Measurements from ENCODE around the gene RIT2.

Gene RIT2

GRCh38 chr18:43115076-43115921, at the start of gene RIT2:
Gene RIT2, minus strand, starts transcription at chr18:43115685.
- no peak for DNase-seq (ENCODE audit: low spot score)

GRCh38 chr18:43161528-43161927, 46.0 kb upstream of the RIT2 start:
- DNase-seq (ENCODE audit: low spot score) = peak; percentile 33

GRCh38 chr18:43160509-43160908, 45.0 kb upstream of the RIT2 start:
- DNase-seq (ENCODE audit: low spot score) = no peak

- no peak for DNase-seq (ENCODE audit: low spot score)
These were observed 44.4 kb upstream of the RIT2 start for GRCh38 chr18:43159926-43160325.

GRCh38 chr18:43159086-43159770, 43.7 kb upstream of the RIT2 start:
- DNase-seq (ENCODE audit: low spot score) = no peak

GRCh38 chr18:43158381-43158780, 42.9 kb upstream of the RIT2 start:
- DNase-seq (ENCODE audit: low spot score) = no peak

GRCh38 chr18:43155842-43156241, 40.4 kb upstream of the RIT2 start:
- DNase-seq (ENCODE audit: low spot score) = no peak

- no peak for DNase-seq (ENCODE audit: low spot score)
These were observed 32.7 kb upstream of the RIT2 start for GRCh38 chr18:43148231-43148630.

GRCh38 chr18:43141208-43141607, 25.7 kb upstream of the RIT2 start:
- no peak for DNase-seq (ENCODE audit: low spot score)

- no peak for DNase-seq (ENCODE audit: low spot score)
These were observed 23.9 kb upstream of the RIT2 start for GRCh38 chr18:43139288-43139946.

GRCh38 chr18:43134876-43135275, 19.4 kb upstream of the RIT2 start:
- no peak for DNase-seq (ENCODE audit: low spot score)

- DNase-seq (ENCODE audit: low spot score) = no peak
These were observed 15.3 kb upstream of the RIT2 start for GRCh38 chr18:43130716-43131260.

GRCh38 chr18:43129946-43130524, 14.6 kb upstream of the RIT2 start:
- DNase-seq (ENCODE audit: low spot score) = peak; percentile 2

- no peak for DNase-seq (ENCODE audit: low spot score)
These were observed 10.0 kb upstream of the RIT2 start for GRCh38 chr18:43125471-43125870.

GRCh38 chr18:43122955-43123354, 7.5 kb upstream of the RIT2 start:
- no peak for DNase-seq (ENCODE audit: low spot score)

- DNase-seq (ENCODE audit: low spot score) = no peak
These were observed 1.3 kb upstream of the RIT2 start for GRCh38 chr18:43116699-43117294.

GRCh38 chr18:43113220-43113895, 2.1 kb downstream of the RIT2 start:
- no peak for DNase-seq (ENCODE audit: low spot score)

GRCh38 chr18:43108882-43109281, 6.6 kb downstream of the RIT2 start:
- no peak for DNase-seq (ENCODE audit: low spot score)

- no peak for DNase-seq (ENCODE audit: low spot score)
These were observed 7.0 kb downstream of the RIT2 start for GRCh38 chr18:43108469-43108868.

- no peak for DNase-seq (ENCODE audit: low spot score)
These were observed 21.8 kb downstream of the RIT2 start for GRCh38 chr18:43093646-43094045.

- no peak for DNase-seq (ENCODE audit: low spot score)
These were observed 22.9 kb downstream of the RIT2 start for GRCh38 chr18:43092539-43092938.

Data from AG08395 (cell line).